GM21786 (cell line): ENCODE results near the gene CARD19.

Source experiments
- ATAC-seq: cut with Tn5 transposase; IDR thresholded peaks from one replicate; pipeline ENCODE4 v1.9.1; 2021; ENCODE audit not compliant: unreplicated experiment

CARD19 gene

GRCh38 chr9:93096131-93096802 is at the start of gene CARD19:
TSS of gene CARD19 (plus strand) at chr9:93096217. CDS start at chr9:93096346, 129 bp downstream.
- ATAC-seq, result peak; percentile 14

GRCh38 chr9:93048566-93049448 is 47.2 kb upstream of the CARD19 start:
- no peak for ATAC-seq

- no peak for ATAC-seq
Measured at GRCh38 chr9:93049491-93049890, 46.5 kb upstream of the CARD19 start.

- no peak for ATAC-seq
Measured at GRCh38 chr9:93050231-93050630, 45.8 kb upstream of the CARD19 start.

DNA sequence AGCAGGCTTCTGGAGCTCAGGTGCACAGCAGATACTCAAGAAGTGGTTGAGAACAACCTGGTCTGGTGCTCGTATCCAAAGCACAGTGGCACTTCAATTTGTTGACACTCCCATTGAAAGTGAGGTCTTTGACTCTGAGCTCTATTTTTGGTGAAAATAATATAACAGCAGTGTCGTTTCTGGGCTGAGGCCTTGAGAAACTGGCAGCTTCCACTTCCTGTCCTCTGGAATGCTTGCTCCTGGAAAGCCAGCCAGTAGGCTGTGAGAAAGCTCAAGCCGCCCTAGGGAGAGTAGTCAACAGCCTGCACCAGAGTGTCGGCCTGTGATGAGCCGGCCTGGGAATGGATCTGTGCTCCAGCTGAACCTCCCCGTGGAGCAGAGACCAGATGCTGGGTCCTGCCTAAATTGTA is 44.3 kb upstream of the CARD19 start:
- ATAC-seq, result no peak

GRCh38 chr9:93052791-93053540 is 43.1 kb upstream of the CARD19 start:
- no peak for ATAC-seq

- ATAC-seq, result no peak
Measured at GRCh38 chr9:93053781-93054331, 42.2 kb upstream of the CARD19 start.

GRCh38 chr9:93054758-93055704 is 41.0 kb upstream of the CARD19 start:
- no peak for ATAC-seq

DNA sequence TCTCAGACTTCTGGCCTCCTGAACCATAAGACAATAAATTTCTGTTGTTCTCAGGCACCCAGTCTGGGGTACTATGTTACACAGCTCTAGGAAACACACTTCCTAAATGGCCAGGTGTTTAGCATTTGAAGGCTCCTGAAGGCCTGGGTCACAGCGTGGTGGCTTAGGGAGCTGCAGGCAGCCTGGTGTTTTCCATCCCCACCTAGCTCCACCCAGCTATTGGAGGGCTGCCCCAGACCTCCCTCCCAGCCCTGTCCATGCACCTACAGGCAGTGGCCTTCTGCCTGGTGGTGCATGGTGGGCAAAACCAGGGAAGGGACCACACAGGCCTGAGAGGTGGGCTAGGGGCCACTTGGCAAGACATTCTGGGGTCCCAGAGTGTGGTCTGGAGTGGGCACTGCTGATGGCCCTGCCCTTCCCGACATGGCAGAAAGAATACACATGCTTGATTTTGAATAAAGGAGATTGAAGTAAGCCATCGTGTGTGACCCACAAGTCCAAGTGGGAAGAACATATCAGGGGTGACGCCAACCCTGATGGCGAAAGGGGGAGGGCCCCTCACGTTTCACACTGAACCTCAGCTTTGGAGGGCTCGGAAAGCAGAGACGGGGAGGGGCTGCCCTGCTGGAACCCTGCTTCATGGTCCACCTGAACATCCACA is 38.8 kb upstream of the CARD19 start:
- no peak for ATAC-seq

- ATAC-seq, result peak; percentile 23
Measured at GRCh38 chr9:93057703-93058354, 38.2 kb upstream of the CARD19 start.

DNA sequence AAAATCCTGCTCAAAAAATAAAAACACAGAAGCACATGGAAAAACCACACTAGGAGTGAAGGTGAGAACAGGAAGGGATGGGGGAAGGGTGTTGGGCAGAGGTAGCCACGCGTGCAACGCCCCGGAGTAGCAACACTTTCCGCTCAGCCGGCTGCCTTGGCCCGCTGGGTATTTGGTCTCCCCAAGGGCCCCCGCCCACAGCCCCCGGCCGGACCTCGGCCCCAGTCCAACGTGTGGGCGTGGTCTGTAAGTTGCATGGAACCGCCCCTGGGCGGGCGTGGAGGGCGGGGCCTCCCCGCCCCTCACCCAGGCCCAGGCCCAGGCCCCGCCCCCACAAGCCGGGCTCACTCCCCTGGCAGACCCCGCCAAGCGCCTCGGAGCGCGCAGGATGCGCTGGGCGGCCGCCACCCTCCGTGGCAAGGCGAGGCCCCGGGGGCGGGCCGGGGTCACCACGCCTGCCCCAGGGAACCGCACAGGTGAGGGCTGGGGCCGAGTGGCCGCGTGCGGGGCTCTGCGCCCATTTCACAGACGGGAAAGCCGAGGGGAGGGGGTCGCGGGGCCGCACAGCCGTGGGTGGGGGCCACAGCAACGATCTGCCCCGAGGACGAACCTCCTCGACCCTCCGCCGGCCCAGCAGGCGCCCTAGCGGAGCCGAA is 37.5 kb upstream of the CARD19 start, which contains the start of gene SUSD3:
SUSD3 (plus strand) TSS at position 347 of the 656 bp plus-strand sequence; CDS start at position 389, 42 bp downstream.
- ATAC-seq, result peak; percentile 35

DNA sequence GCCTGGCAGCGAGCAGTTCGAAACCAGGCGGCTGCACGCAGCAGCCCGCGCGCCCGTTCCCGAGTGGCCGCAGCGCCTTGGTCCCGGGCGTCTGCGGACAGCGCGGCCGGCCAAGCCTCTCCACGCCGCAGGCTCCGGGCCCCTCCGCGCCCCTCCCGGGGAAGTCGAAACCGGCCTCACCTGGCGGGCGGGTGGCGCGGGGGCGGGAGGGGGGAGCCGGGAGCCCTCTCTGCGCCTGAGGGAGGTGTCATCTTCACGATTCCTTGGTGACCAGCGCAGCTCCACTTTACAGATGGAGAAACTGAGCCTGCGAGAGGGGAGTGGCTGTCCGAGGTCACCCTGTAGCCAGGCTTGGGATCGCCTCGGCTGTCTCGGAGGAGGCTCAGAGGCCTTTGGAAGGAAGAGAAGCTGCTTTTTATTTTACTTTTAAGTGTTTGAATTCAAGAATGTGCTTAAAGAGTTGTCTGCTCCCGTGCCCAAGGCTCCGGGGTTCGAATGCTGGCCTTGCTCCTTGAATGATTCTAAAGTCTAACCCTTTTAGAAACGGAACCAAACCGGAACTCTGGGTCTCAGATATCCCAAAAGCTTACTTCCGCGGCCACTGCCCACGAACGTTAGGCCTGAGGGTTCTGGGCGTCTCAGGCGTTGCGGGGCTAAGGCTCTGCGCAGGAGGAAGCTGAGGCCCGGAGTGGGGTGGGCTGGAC is 36.9 kb upstream of the CARD19 start:
- ATAC-seq, result no peak

- ATAC-seq, result no peak
Measured at GRCh38 chr9:93059715-93060578, 36.1 kb upstream of the CARD19 start.

GRCh38 chr9:93060746-93061259 is 35.2 kb upstream of the CARD19 start:
- no peak for ATAC-seq

DNA sequence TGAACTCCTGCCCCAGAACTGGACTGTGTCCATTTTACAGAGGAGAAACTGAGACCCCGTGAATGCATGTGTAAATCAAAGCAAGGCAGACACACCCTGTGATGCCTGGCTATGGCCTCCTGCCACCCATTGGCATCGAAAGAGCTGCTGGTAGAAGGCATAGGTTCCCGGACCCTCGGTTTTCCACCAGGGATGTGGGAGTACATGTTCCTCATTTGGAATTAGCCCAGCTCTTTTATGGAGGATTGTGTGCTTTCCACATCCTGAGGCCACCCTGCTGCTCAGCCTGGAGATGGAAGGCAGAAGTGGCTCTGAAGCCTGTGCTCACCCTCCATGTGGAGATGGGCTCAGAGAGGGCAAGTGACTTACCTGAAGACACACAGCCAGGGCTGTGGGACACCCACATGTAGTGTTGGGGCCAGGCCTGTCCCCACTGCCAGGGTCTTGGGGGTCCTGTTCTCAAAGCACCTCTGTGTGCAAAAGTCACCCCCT is 34.7 kb upstream of the CARD19 start:
- ATAC-seq, result no peak
